WERI-Rb-1 (cell line): ENCODE measurements around the gene THEMIS2.
"Not testable (repeated sequence)": the region's sequence is repeated elsewhere in the genome, so short reads cannot be mapped to it uniquely, and the experiment has no call there.

ENCODE experiments used
- DNase-seq: peaks from one replicate; pipeline ENCODE4 v3.0.0-alpha.2; 2020
- H3K27ac ChIP-seq: fragments of 250-450 bp; sonication (Bioruptor Pico); 2 replicates; pipeline ENCODE4 v1.5.1; 2020; ENCODE audit warnings: mild to moderate bottlenecking, moderate library complexity
- H3K27me3 ChIP-seq: fragments of 250-450 bp; sonication (Bioruptor Pico); 2 replicates; pipeline ENCODE4 v1.5.1; 2021; ENCODE audit warnings: mild to moderate bottlenecking, low read depth, moderate library complexity; ENCODE audit not compliant: insufficient read depth, severe bottlenecking
- H3K36me3 ChIP-seq: fragments of 250-450 bp; sonication (Bioruptor Pico); 2 replicates; pipeline ENCODE4 v1.5.1; 2020; ENCODE audit warnings: mild to moderate bottlenecking, moderate library complexity
- H3K4me3 ChIP-seq: 2 replicates; pipeline ENCODE4 v1.5.1; 2011; ENCODE audit warnings: low read depth, mild to moderate bottlenecking, control low read depth, low read length
- H3K9me3 ChIP-seq: fragments of 250-450 bp; sonication (Bioruptor Pico); 2 replicates; pipeline ENCODE4 v1.5.1; 2021; ENCODE audit warnings: mild to moderate bottlenecking, moderate library complexity; ENCODE audit not compliant: severe bottlenecking
- TF ChIP-seq, protein P1 (sequence below): IDR thresholded peaks from 2 replicates; pipeline ENCODE4 v1.5.1; 2011; ENCODE audit warnings: low read depth, mild to moderate bottlenecking, control low read depth, inconsistent platforms, low read length

The THEMIS2 gene

DNA sequence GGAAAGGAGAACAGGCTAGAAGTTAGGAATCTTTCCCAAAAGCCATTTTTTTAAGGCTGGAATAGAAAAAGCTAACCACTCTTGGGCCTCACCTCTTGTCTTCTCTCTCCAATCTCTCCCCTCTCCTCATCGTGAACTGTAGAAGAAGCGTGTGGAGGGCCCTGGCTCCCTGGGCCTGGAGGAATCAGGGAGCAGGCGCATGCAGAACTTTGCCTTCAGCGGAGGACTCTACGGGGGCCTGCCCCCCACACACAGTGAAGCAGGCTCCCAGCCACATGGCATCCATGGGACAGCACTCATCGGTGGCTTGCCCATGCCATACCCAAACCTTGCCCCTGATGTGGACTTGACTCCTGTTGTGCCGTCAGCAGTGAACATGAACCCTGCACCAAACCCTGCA lies 22.4 kb upstream of the THEMIS2 start:
- peaks cover 49% of the 10 kb centered on the region for H3K36me3 ChIP-seq
- no peaks in the 10 kb centered on the region for H3K9me3 ChIP-seq
- H3K27ac ChIP-seq, result no peak overlapping the region
- DNase-seq, result no peak
- H3K4me3 ChIP-seq, result no peak overlapping the region
- no peaks in the 10 kb centered on the region for H3K27me3 ChIP-seq
- TF ChIP-seq, protein P1, sequence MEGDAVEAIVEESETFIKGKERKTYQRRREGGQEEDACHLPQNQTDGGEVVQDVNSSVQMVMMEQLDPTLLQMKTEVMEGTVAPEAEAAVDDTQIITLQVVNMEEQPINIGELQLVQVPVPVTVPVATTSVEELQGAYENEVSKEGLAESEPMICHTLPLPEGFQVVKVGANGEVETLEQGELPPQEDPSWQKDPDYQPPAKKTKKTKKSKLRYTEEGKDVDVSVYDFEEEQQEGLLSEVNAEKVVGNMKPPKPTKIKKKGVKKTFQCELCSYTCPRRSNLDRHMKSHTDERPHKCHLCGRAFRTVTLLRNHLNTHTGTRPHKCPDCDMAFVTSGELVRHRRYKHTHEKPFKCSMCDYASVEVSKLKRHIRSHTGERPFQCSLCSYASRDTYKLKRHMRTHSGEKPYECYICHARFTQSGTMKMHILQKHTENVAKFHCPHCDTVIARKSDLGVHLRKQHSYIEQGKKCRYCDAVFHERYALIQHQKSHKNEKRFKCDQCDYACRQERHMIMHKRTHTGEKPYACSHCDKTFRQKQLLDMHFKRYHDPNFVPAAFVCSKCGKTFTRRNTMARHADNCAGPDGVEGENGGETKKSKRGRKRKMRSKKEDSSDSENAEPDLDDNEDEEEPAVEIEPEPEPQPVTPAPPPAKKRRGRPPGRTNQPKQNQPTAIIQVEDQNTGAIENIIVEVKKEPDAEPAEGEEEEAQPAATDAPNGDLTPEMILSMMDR, result no peak

DNA sequence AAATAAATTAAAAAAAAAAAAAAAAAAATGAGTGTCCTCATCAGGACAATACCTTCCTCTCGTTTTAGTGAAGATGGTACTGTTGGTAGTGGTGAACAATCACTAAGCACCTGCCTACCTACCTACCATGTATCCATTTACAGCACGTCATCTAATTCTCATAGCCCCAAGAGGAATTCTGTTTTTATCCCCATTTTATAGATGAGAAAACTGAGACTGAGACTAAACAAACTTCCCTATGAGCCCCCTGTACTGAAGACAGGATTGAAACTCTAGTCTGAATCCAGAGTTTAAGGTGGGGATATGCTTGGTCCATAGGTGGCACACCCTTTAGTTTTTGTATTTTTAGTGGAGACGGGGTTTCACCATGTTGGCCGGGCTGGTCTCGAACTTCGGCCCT lies 17.3 kb upstream of the THEMIS2 start:
- H3K27me3 ChIP-seq, result no peaks in the 10 kb centered on the region
- no peaks in the 10 kb centered on the region for H3K9me3 ChIP-seq
- no peak for DNase-seq
- H3K27ac ChIP-seq, result 0 out of 2 replicates have a peak overlapping the region, but pooled peaks have one; percentile 42
- no peak overlapping the region for H3K4me3 ChIP-seq
- peaks cover 8% of the 10 kb centered on the region for H3K36me3 ChIP-seq
- TF ChIP-seq, protein P1, result no peak

GRCh38 chr1:27856561-27857343 lies 15.6 kb upstream of the THEMIS2 start:
- Histone ChIP-seq H3K36me3 (peaks cover under 1% of the 10 kb centered on the region), H3K27ac (peak overlapping the region; percentile 43), H3K4me3 (no peak overlapping the region), H3K27me3 (no peaks in the 10 kb centered on the region), H3K9me3 (no peaks in the 10 kb centered on the region)
- TF ChIP-seq, protein P1, result no peak
- DNase-seq, result no peak

- H3K36me3 ChIP-seq, result not testable (repeated sequence)
Observed at GRCh38 chr1:27857552-27857951, 14.8 kb upstream of the THEMIS2 start.

DNA sequence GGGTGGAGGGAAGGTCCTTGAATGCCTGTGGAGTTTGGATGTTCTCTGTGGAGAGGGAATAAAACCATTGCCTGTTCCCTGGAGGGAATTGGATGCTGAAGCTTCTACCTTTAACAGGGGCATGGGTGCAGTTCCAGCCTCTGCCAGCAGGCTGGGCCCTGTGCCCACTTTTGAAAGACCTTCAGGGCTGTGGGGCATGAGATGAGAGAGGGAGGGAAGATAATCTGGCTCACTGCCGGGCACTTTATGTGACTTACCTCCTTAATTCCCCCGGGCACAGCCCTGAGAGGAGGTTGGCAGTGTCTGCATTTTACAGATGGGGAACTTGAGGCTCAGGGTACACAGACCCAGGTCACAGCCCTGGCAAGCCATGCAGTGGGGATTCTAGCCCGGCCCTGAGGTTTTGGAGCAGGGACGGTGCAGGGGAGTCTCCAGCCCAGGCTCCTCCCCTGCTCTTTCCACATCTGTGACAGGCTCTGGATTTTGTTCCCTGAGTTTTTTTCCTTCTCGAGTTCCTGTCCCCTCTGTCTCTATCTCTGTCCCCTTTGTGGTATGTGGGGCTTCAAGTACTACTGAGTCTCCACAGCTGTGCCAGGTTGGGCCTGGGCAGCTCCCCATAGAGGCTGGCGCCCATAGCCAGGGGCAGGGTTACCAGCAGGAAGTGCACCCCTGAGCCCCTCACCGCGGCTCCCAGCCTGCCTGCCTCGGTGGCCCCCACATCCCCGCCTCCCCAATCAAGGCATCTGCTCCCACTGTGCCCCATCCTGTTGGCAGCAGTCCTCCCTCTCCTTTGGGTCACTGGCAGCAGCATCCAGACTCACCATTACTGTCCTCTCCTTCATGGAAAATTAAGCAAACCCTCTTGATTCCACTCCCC lies 14.0 kb upstream of the THEMIS2 start:
- Histone ChIP-seq H3K4me3 (no peak overlapping the region), H3K9me3 (no peaks in the 10 kb centered on the region), H3K36me3 (no peaks in the 10 kb centered on the region), H3K27me3 (no peaks in the 10 kb centered on the region), H3K27ac (no peak overlapping the region)
- TF ChIP-seq, protein P1, result peak; percentile 93
- DNase-seq, result peak; percentile 86

More at GRCh38 chr1:27857552-27857951, 14.8 kb upstream of the THEMIS2 start:
- not testable (repeated sequence) for DNase-seq, H3K9me3 ChIP-seq, H3K27me3 ChIP-seq, H3K4me3 ChIP-seq, H3K27ac ChIP-seq

DNA sequence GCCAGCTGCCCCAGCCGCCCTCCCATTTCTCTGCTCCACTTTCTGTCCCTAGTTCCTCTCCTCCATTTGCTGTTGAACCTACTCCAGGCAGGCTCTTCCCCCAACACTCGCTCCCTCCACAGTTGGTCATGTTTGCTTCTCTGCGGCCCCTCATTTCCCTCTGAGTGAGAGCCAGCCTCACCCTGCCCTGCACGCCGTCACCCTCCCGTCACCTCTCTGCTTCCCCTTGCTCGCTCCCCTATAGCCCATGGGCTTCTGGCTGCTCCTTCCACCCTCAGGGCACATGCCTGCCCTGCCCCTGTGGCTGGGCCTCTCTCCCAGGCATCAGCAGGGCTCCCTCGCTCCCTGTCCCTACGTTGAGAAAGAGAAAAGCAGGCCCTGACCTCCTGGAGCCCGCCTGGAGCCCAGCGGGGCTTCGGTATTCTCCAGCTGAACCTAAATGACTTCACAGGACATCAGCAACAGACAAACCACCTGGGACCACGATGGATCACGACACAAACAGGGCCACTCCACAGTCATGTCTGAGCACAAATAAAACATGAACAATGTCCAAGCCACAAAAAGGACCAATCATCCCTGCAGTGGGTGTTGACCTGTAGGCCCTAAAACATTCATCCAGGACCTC lies 13.3 kb upstream of the THEMIS2 start:
- DNase-seq, result no peak
- H3K4me3 ChIP-seq, result no peak overlapping the region
- TF ChIP-seq, protein P1, result no peak
- no peak overlapping the region for H3K27ac ChIP-seq
- no peaks in the 10 kb centered on the region for H3K36me3 ChIP-seq
- no peaks in the 10 kb centered on the region for H3K27me3 ChIP-seq
- no peaks in the 10 kb centered on the region for H3K9me3 ChIP-seq
